NT2/D1 (cell line): ENCODE measurements around the gene ENOX1.

Source experiments
- SUZ12 ChIP-seq: IDR thresholded peaks from 2 replicates; pipeline ENCODE4 v1.6.1; 2011; ENCODE audit not compliant: insufficient read length, insufficient read depth; ENCODE audit errors: extremely low read depth
- YY1 ChIP-seq: IDR thresholded peaks from 2 replicates; pipeline ENCODE4 v1.6.1; 2011; ENCODE audit not compliant: insufficient read length, insufficient read depth
- ZNF274 ChIP-seq: IDR thresholded peaks from 2 replicates; pipeline ENCODE4 v1.6.1; 2011; ENCODE audit warnings: mild to moderate bottlenecking, low read depth, low read length

DNA sequence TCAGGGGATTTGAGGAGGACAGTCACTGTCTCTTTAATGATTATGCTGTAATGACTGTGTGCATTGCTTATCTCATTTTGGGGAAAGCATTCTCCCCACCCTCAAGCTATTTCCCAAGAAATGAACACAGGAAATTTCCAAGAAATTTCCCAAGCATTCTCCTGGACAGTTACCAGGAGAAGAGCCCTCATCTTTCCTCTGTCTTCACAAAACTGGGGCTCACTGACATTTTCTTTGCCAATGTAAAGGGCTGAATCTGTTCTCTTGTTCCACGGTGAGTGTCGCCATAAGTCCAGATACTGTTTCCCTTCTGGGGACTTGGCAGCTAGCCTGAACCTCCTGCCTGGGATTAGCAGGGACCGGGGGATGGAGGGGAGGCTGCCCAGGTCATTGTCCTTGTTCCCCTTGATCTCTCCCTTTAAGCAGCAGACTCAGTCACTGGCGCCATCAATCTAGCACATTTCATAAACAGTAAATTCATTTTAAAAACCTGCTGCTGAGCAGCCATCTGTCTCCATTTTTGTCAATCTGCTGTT is 590.6 kb downstream of the ENOX1 start:
- no peak for TF ChIP-seq YY1
- no peak for TF ChIP-seq ZNF274
- TF ChIP-seq SUZ12 = no peak
